HepG2 (cell line): ENCODE results near the gene PARP15. TPM values are rescaled to one million over a fixed set of nuclear protein-coding genes. Genes with fewer than 3 reads are reported as not detected.
A peak's percentile ranks its signal among the peaks of the same experiment; 100 is the strongest.

ENCODE experiments used
- ATF2 ChIP-seq: sonication (generic); formaldehyde crosslinking; IDR thresholded peaks from 2 replicates; pipeline ENCODE4 v1.4.0; 2020; ENCODE audit warnings: missing genetic modification reagents
- DRAP1 ChIP-seq: IDR thresholded peaks from 2 replicates; pipeline ENCODE4 v1.6.1; 2016; ENCODE audit warnings: missing genetic modification reagents, missing compliant biosample characterization
- HNF1A ChIP-seq, 2 experiments: sonication (generic) in 1 of 2; formaldehyde crosslinking in 1 of 2; IDR thresholded peaks; 2 replicates each; pipeline versions ENCODE4 v1.4.0 to v1.6.1; 2016 to 2020; ENCODE audit warnings: borderline replicate concordance in 1 of 2, low read depth in 1 of 2, mild to moderate bottlenecking in 1 of 2, missing genetic modification reagents in 1 of 2
- MXI1 ChIP-seq: IDR thresholded peaks from 3 replicates; pipeline ENCODE4 v1.6.1; 2012; ENCODE audit warnings: low read depth, low read length, inconsistent platforms, borderline replicate concordance
- NCOA2 ChIP-seq: sonication (generic); formaldehyde crosslinking; IDR thresholded peaks from 2 replicates; pipeline ENCODE4 v1.8.0; 2022; ENCODE audit warnings: inconsistent platforms
- NFYC ChIP-seq: IDR thresholded peaks from 2 replicates; pipeline ENCODE4 v1.6.1; 2016; ENCODE audit warnings: missing genetic modification reagents, missing compliant biosample characterization
- PREB ChIP-seq: sonication (generic); formaldehyde crosslinking; IDR thresholded peaks from 2 replicates; pipeline ENCODE4 v1.4.0; 2020; ENCODE audit warnings: missing genetic modification reagents
- PTBP1 ChIP-seq: fragments of 200-400 bp; formaldehyde crosslinking; IDR thresholded peaks from 2 replicates; pipeline ENCODE4 v1.6.1; 2018; ENCODE audit warnings: low read length, low read depth; ENCODE audit not compliant: poor library complexity, severe bottlenecking
- RELA ChIP-seq: sonication (generic); formaldehyde crosslinking; IDR thresholded peaks from 2 replicates; pipeline ENCODE4 v1.4.0; 2020; ENCODE audit warnings: missing genetic modification reagents
- SKI ChIP-seq: fragments of 450-650 bp; IDR thresholded peaks from one replicate; pipeline ENCODE4 v1.6.1; 2018; ENCODE audit warnings: mild to moderate bottlenecking; ENCODE audit not compliant: partially characterized antibody
- SOX5 ChIP-seq: IDR thresholded peaks from 2 replicates; pipeline ENCODE4 v1.6.1; 2016; ENCODE audit warnings: borderline replicate concordance
- TEF ChIP-seq: sonication (generic); formaldehyde crosslinking; IDR thresholded peaks from 2 replicates; pipeline ENCODE4 v1.5.0; 2020; ENCODE audit warnings: missing genetic modification reagents
- ZFP36L2 ChIP-seq: sonication (generic); formaldehyde crosslinking; IDR thresholded peaks from 2 replicates; pipeline ENCODE4 v1.4.0; 2020; ENCODE audit warnings: missing genetic modification reagents
- ZIK1 ChIP-seq: sonication (generic); formaldehyde crosslinking; IDR thresholded peaks from 2 replicates; pipeline ENCODE4 v1.5.0; 2020; ENCODE audit warnings: mild to moderate bottlenecking, low read depth, missing genetic modification reagents, borderline replicate concordance
- ZNF3 ChIP-seq: IDR thresholded peaks from 2 replicates; pipeline ENCODE4 v1.7.0; 2017; ENCODE audit warnings: inconsistent platforms
- ZNF350 ChIP-seq: sonication (generic); formaldehyde crosslinking; IDR thresholded peaks from 2 replicates; pipeline ENCODE4 v1.4.0; 2020; ENCODE audit warnings: mild to moderate bottlenecking, low read depth, missing genetic modification reagents, borderline replicate concordance
- ZNF570 ChIP-seq: sonication (generic); formaldehyde crosslinking; IDR thresholded peaks from 2 replicates; pipeline ENCODE4 v1.4.0; 2020; ENCODE audit warnings: mild to moderate bottlenecking, missing genetic modification reagents, borderline replicate concordance
- ZNF597 ChIP-seq: sonication (generic); formaldehyde crosslinking; IDR thresholded peaks from 2 replicates; pipeline ENCODE4 v1.5.0; 2020; ENCODE audit warnings: missing genetic modification reagents
- ZNF781 ChIP-seq: sonication (generic); formaldehyde crosslinking; IDR thresholded peaks from 2 replicates; pipeline ENCODE4 v1.5.1; 2020; ENCODE audit warnings: borderline replicate concordance, mild to moderate bottlenecking, missing genetic modification reagents; ENCODE audit errors: not compliant biosample characterization
- ZNF790 ChIP-seq: sonication (generic); formaldehyde crosslinking; IDR thresholded peaks from 2 replicates; pipeline ENCODE4 v1.8.0; 2022; ENCODE audit warnings: missing genetic modification reagents, mild to moderate bottlenecking, borderline replicate concordance
- polyA plus RNA-seq, 8 experiments: library from polyadenylated mRNA; depleted of rRNA in 3 of 8; stranded (reverse) in 7 of 8; unstranded in 1 of 8; fragments of >200 nt; fragmentation: Illumina TruSeq in 4 of 8; extraction: Trizol in 4 of 8; gene quantifications; 2 replicates each; pipeline versions ENCODE4 v1.2.1 to v1.2.3, GENCODE V29; 2011 to 2016; ENCODE audit warnings: low read depth in 4 of 8, missing spikeins in 1 of 8, mixed read lengths in 1 of 8; ENCODE audit not compliant: insufficient read depth in 1 of 8
- total RNA-seq, 5 experiments: library from RNA; depleted of rRNA; stranded (reverse); fragments of >200 nt; fragmentation: Illumina TruSeq; extraction: Trizol; gene quantifications; 2 replicates each; pipeline ENCODE4 v1.2.3, GENCODE V29; 2016; ENCODE audit warnings: low read depth in 1 of 5

PARP15 gene
- total and polyA plus RNA-seq, 2 of the 13 experiments (the other 11 are each of a cell fraction or from before 2014, with no cell fraction given) = 0.02 TPM; not detected in 1

GRCh38 chr3:122564155-122564912 is 13.1 kb upstream of the PARP15 start, which contains the start of the genes DTX3L and PARP9 (continued):
- TF ChIP-seq HNF1A (IDR thresholded peaks at IDR 0.05; ENCODE audit: low read depth) (no peak), HNF1A (CRISPR knock-in tag; IDR thresholded peaks at IDR 0.05; ENCODE audit: borderline replicate concordance) (no peak; the same call in 1 of the 2 replicates), RELA (CRISPR knock-in tag) (0 out of 2 replicates have a peak, but pooled peaks have one; percentile 27), ZNF790 (no peak), NFYC (CRISPR knock-in tag) (no peak), ZNF597 (CRISPR knock-in tag) (no peak), ZNF3 (no peak), TEF (CRISPR knock-in tag) (no peak), PREB (CRISPR knock-in tag) (no peak), ZNF350 (CRISPR knock-in tag) (peak; percentile 80), SKI (peak; percentile 54), ZNF781 (no peak), ZNF570 (CRISPR knock-in tag) (no peak), MXI1 (peak; percentile 79; the same call in 2 of the 3 replicates), ZIK1 (CRISPR knock-in tag) (no peak; the same call in 1 of the 2 replicates), SOX5 (CRISPR knock-in tag) (no peak), DRAP1 (CRISPR knock-in tag) (no peak), ATF2 (CRISPR knock-in tag) (no peak), ZFP36L2 (no peak), PTBP1 (no peak), NCOA2 (0 out of 2 replicates have a peak, but pooled peaks have one; percentile 21)
